ENCODE measurements around the gene NF1. TPM values are rescaled to one million over a fixed set of nuclear protein-coding genes. Genes with fewer than 3 reads are reported as not detected.

NF1 gene
- total RNA-seq, 1 experiment from 2014 or later, result 35.4 TPM

GRCh38 chr17:31093866-31094599 is 744 bp upstream of the NF1 start (continued):
- TF ChIP-seq FOXP1 (CRISPR knock-in tag; IDR thresholded peaks at IDR 0.05; ENCODE audit: borderline replicate concordance) (no peak), PREB (CRISPR knock-in tag; IDR thresholded peaks at IDR 0.05; ENCODE audit: borderline replicate concordance) (no peak), E2F1 (CRISPR knock-in tag; IDR thresholded peaks at IDR 0.05) (no peak), NR2C2 (CRISPR knock-in tag; IDR thresholded peaks at IDR 0.05) (no peak), SP1 (CRISPR knock-in tag; conservative IDR thresholded peaks at IDR 0.05) (no peak)

DNA sequence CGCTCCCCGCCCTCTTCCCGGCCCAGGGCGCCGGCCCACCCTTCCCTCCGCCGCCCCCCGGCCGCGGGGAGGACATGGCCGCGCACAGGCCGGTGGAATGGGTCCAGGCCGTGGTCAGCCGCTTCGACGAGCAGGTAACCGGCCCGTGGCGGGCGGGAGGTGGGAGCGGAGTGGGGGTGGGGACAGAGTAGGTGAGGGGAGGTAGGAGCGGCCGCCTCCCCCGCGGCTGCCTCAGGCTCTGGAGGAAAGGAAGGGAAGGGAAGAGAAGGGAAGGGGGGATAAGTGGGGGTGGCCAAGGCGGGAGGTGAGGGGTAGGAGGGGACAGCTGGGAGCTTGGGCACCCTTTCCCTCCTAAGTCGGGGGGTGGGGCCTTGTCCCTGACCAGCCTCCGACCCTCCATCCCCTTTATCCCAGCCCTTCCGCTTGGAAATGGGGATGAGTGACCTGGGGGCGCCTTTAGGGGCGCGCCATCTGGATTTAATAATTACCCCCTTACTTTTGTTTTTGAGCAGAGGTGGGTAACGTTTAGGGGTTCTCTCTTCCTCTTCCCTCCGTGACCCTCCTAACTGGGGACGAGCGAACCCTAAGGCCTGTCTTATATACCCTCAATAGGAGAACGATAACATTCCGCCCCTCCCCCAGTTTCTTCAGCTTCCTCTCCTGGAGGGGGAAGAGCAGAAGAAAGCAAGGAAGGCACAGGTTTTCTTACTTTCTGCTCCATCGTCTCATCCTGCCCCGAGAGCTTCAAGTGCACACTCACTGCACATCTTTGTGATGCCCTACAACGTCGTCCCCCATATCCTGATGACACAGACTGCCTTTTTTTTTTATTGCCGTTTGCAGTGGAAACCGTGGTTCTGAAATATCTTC is 694 bp downstream of the NF1 start:
- ATAC-seq, result peak; percentile 81
- Mint-ChIP-seq H3K4me3 (peak overlapping the region; percentile 93), H3K4me1 (peaks cover 23% of the 10 kb centered on the region), H3K36me3 (no peaks in the 10 kb centered on the region), H3K27me3 (ENCODE audit: low read depth) (no peaks in the 10 kb centered on the region), H3K9me3 (no peaks in the 10 kb centered on the region), H3K27ac (peak overlapping the region; percentile 96)
- DNase-seq (ENCODE audit: low spot score), result peak; percentile 80
- POLR2A ChIA-PET, result interaction anchor here (0.7 to 1.4 kb wide), 8 partner anchors 34 to 392 kb away, joined by 3 to 9 read pairs (median 4); partner anchors contain the start of genes CRLF3 and RNF135
- TF ChIP-seq ZNF281 (CRISPR knock-in tag; IDR thresholded peaks at IDR 0.05) (0 out of 2 replicates have a peak, but pooled peaks have one; percentile 40), TEAD4 (CRISPR knock-in tag; IDR thresholded peaks at IDR 0.05) (no peak), ZNF232 (CRISPR knock-in tag; IDR thresholded peaks at IDR 0.05) (peak; percentile 30; the same call in 1 of the 2 replicates), FOXK1 (CRISPR knock-in tag; IDR thresholded peaks at IDR 0.05) (no peak), MYBL2 (CRISPR knock-in tag; IDR thresholded peaks at IDR 0.05) (0 out of 2 replicates have a peak, but pooled peaks have one; percentile 24), ESRRA (CRISPR knock-in tag; IDR thresholded peaks at IDR 0.05; ENCODE audit: borderline replicate concordance) (no peak), ZNF219 (CRISPR knock-in tag; IDR thresholded peaks at IDR 0.05; ENCODE audit: borderline replicate concordance) (no peak; the same call in 1 of the 2 replicates), HMGXB4 (CRISPR knock-in tag; IDR thresholded peaks at IDR 0.05) (0 out of 2 replicates have a peak, but pooled peaks have one; percentile 25), NR2C2 (CRISPR knock-in tag; IDR thresholded peaks at IDR 0.05) (no peak), ETV6 (CRISPR knock-in tag; IDR thresholded peaks at IDR 0.05) (peak; percentile 47; the same call in 1 of the 2 replicates), ATF2 (CRISPR knock-in tag; IDR thresholded peaks at IDR 0.05; ENCODE audit: borderline replicate concordance, low read depth) (no peak), CREM (CRISPR knock-in tag; IDR thresholded peaks at IDR 0.05) (no peak)
- TF ChIP-seq, protein P1, sequence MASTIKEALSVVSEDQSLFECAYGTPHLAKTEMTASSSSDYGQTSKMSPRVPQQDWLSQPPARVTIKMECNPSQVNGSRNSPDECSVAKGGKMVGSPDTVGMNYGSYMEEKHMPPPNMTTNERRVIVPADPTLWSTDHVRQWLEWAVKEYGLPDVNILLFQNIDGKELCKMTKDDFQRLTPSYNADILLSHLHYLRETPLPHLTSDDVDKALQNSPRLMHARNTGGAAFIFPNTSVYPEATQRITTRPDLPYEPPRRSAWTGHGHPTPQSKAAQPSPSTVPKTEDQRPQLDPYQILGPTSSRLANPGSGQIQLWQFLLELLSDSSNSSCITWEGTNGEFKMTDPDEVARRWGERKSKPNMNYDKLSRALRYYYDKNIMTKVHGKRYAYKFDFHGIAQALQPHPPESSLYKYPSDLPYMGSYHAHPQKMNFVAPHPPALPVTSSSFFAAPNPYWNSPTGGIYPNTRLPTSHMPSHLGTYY (CRISPR knock-in tag; IDR thresholded peaks at IDR 0.05), result no peak
- CTCF ChIA-PET, result interaction anchor here (1.0 to 2.2 kb wide), 5 partner anchors 12 to 34 kb away, joined by 3 to 8 read pairs (median 5); no protein-coding TSS in a partner anchor
